ENCODE measurements around the gene GYG2. TPM values are rescaled to one million over a fixed set of nuclear protein-coding genes. Genes with fewer than 3 reads are reported as not detected.

The GYG2 gene
- polyA plus RNA-seq, 1 donor from 2014 or later: not detected

DNA sequence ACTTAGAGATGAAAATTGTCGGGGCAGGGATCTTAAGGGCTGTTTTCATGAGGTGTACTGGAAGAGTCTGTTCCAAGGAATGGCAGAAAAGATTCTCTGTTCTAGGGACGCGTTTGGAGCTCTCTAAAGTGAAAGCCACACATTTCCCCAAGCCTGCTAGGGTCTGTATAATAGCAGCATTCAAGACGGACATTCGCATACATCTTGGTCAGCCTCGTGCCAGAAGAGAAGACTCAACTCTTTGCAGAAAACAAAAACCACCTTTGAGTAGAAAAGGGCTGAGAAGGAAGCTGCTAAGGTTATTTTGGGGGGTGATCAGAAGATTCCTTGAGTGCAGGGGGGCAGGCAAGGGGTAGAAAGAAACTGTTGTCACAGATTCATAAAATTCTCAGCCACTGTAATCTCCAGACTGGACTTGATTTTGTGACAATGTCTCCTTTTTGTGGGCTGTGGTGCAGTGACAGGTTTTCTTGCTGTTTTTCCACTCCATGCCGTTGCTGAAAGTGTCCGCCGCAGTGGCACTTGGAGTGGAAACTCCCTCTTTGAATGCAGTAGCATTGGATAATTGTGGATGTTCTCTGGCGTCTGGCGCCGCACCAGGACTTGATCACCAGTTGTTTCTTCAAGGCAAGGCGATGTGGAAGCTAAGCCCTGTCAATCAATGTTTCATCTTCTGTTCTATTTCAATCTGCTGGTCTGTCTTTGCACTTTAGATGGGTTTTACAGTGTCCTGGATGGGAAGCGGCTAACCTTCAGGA lies 2.9 kb downstream of the GYG2 start:
- Mint-ChIP-seq H3K4me3 (no peak overlapping the region), H3K36me3 (no peaks in the 10 kb centered on the region), H3K9me3 (peaks cover 0 to 10% (median 0%) of the 10 kb centered on the region in 3 donors), H3K27ac (no peak overlapping the region), H3K4me1 (no peaks in the 10 kb centered on the region), H3K27me3 (peaks cover 8% of the 10 kb centered on the region)

DNA sequence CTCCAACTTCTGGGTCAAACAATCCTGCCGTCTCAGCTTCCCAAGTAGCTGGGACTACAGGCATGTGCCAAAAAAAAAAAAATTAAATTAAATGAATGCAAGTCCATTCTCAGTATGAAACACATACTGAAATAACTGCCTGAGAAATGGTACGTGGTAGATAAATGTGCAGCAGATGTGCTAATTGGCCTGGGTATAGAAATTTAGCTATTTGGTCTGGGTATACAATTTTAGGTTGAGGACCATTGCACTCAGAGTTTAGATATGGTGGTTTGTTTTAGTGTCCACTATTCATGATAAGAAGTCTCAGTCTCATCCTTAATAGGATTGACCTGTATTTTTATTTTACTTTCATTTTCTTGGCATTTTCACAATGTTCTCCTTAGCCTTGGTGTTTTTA lies 9.2 kb downstream of the GYG2 start:
- Mint-ChIP-seq H3K36me3 (no peaks in the 10 kb centered on the region), H3K4me3 (no peak overlapping the region), H3K9me3 (peaks cover 8 to 23% (median 14%) of the 10 kb centered on the region in 3 donors), H3K27ac (no peak overlapping the region), H3K4me1 (no peaks in the 10 kb centered on the region), H3K27me3 (no peaks in the 10 kb centered on the region)

DNA sequence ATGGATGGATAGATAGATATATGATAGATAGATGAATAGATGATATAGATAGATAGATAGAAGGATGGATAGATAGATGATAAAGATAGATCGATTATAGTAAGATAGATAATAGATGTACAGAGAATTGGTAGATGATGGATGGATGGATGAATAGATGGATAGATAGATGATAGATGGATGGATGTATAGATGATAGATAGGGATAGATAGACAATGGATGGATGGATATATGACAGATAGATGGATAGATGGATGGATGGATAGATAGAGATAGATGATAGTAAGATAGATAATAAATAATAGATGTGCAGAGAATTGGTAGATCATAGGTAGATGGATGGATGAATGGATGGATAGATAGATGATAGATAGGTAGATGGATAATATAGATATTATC lies 12.2 kb downstream of the GYG2 start:
- Mint-ChIP-seq H3K4me3 (no peak overlapping the region), H3K9me3 (peaks cover 7 to 23% (median 8%) of the 10 kb centered on the region in 3 donors), H3K36me3 (no peaks in the 10 kb centered on the region)

DNA sequence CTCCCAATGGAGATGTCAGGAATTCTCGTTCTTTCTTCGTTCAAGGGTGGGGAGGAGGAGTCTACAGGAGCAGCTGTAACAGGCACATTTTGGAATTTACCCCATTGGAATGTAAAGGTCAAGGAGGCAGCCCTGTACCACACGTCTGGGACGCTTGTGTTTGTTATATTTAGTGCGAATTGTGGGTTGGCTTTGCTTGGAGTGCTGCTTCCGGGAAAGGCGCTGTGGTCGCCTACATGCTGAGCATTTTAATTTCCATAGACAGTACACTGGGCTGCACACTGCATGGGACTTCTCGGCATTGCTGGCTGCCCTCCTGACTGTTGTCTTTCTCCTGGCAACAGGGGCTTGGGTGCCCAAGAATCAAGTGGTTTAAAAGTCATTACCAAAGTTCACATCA lies 12.8 kb downstream of the GYG2 start:
- Mint-ChIP-seq H3K9me3 (peaks cover 4 to 23% (median 8%) of the 10 kb centered on the region in 3 donors), H3K27ac (no peak overlapping the region), H3K27me3 (no peaks in the 10 kb centered on the region), H3K4me3 (no peak overlapping the region), H3K36me3 (no peaks in the 10 kb centered on the region), H3K4me1 (no peaks in the 10 kb centered on the region)

More for the DNA sequence above, 12.2 kb downstream of the GYG2 start:
- H3K27me3 Mint-ChIP-seq: no peaks in the 10 kb centered on the region
- H3K27ac Mint-ChIP-seq: no peak overlapping the region
- H3K4me1 Mint-ChIP-seq: no peaks in the 10 kb centered on the region

DNA sequence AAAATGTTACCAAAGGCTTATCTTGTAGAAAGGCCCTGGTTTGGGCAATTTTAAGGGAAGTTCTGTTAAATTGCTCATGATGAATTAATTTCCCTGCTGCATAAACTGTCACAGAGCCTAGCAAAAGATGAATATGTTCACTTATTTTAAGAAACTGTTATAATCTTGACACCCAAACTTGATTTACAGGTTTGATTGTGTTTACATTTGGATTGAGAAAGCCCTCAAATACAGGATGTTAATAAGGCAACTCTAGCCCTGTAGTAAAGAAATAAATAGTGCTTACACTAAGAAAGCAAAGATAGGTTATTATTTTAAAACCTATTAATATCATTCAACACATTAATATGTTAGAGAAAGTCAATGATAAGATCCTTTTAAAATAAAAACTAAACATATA lies 18.3 kb downstream of the GYG2 start:
- peaks cover 1% of the 10 kb centered on the region for H3K36me3 Mint-ChIP-seq
- H3K27me3 Mint-ChIP-seq: peaks cover 2% of the 10 kb centered on the region
- H3K4me3 Mint-ChIP-seq: no peak overlapping the region
- H3K9me3 Mint-ChIP-seq: no peaks in the 10 kb centered on the region
- no peaks in the 10 kb centered on the region for H3K4me1 Mint-ChIP-seq
- no peak overlapping the region for H3K27ac Mint-ChIP-seq

DNA sequence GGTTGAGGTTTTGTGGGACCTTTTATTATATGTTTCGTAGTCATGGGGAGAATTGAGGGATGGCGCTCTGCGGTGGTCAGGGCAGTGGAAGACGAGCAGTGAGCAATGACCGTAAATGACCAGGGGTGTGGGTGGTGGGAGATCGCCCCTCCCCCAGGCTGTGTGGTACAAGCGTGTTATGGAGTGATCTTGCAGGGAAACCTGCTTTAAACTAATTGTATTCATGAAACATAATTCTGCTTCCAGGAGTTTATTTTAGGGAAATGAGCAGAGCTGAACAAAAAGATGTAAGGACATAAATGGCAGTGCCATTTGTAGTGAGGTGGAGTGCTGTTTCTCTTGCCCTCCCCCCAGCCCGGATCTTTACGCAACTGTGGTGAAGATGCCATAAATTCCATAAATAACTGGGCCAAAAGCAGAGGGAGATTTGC lies 20.2 kb downstream of the GYG2 start:
- no peaks in the 10 kb centered on the region for H3K4me1 Mint-ChIP-seq
- H3K27me3 Mint-ChIP-seq: peaks cover 2% of the 10 kb centered on the region
- peaks cover 0 to 2% (median 0%) of the 10 kb centered on the region in 3 donors for H3K9me3 Mint-ChIP-seq
- H3K4me3 Mint-ChIP-seq: no peak overlapping the region
- H3K36me3 Mint-ChIP-seq: peaks cover 1% of the 10 kb centered on the region
- H3K27ac Mint-ChIP-seq: no peak overlapping the region

DNA sequence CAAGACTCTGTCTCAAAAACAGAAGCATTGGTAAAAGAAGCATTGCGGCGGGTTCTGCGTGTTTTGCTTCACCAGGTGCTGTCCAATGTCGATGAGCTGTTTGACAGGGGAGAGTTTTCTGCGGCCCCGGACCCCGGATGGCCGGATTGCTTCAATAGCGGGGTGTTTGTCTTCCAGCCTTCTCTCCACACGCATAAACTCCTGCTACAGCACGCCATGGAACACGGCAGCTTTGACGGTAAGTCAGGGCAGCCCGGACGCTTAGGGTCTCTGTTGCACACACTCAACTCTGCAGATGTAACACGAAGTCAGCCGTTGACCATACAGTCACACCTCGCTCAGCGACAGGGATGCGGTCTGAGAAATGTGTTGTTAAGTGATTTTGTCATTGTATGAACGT lies 26.2 kb downstream of the GYG2 start:
- no peak overlapping the region for H3K4me3 Mint-ChIP-seq
- no peak overlapping the region for H3K27ac Mint-ChIP-seq
- H3K27me3 Mint-ChIP-seq: peaks cover 4% of the 10 kb centered on the region
- H3K4me1 Mint-ChIP-seq: no peaks in the 10 kb centered on the region
- peaks cover 0 to 3% (median 2%) of the 10 kb centered on the region in 3 donors for H3K9me3 Mint-ChIP-seq
- peaks cover 1% of the 10 kb centered on the region for H3K36me3 Mint-ChIP-seq

DNA sequence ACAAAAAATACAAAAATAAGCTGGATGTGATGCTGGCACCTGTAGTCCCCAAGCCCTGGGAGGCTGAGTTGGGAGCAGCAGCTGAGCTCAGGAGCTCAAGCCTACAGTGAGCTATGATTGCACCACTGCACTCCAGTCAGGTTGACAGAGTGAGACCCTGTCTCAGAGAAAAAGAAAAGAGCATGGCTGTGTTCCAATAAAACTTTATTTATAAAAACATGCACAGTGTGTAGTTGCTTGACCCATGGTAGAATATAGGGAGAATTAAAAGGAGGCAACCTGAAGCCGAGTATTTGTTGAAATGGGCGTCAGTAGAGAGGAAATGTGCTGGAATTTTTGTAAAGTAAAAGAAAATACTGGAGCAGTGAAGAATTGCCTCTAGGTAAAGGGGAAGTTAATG lies 27.0 kb downstream of the GYG2 start:
- no peak overlapping the region for H3K27ac Mint-ChIP-seq
- H3K36me3 Mint-ChIP-seq: no peaks in the 10 kb centered on the region
- H3K27me3 Mint-ChIP-seq: peaks cover 4% of the 10 kb centered on the region
- H3K4me3 Mint-ChIP-seq: no peak overlapping the region
- H3K4me1 Mint-ChIP-seq: no peaks in the 10 kb centered on the region
- peaks cover 0 to 3% (median 2%) of the 10 kb centered on the region in 3 donors for H3K9me3 Mint-ChIP-seq

DNA sequence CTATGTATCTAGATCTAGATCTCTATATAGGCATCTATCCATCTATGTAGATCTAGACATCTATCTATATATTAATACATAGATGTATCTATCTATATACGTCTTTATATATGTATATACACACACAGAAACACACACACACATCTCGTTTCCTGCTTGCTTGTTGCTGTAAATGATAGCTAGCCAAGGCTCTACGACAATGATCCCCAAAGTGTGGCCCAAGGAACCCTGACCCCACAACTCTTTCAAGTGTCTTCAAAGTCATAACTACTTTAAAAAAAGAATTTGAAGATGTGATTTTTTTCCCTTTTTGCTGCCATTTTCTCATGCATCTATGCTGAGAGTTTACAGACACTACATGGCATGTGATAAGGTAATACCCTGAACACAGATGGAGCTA lies 28.8 kb downstream of the GYG2 start:
- Mint-ChIP-seq H3K27ac (no peak overlapping the region), H3K9me3 (peaks cover 0 to 3% (median 2%) of the 10 kb centered on the region in 3 donors), H3K4me1 (no peaks in the 10 kb centered on the region), H3K36me3 (no peaks in the 10 kb centered on the region), H3K4me3 (no peak overlapping the region), H3K27me3 (peaks cover 3% of the 10 kb centered on the region)

DNA sequence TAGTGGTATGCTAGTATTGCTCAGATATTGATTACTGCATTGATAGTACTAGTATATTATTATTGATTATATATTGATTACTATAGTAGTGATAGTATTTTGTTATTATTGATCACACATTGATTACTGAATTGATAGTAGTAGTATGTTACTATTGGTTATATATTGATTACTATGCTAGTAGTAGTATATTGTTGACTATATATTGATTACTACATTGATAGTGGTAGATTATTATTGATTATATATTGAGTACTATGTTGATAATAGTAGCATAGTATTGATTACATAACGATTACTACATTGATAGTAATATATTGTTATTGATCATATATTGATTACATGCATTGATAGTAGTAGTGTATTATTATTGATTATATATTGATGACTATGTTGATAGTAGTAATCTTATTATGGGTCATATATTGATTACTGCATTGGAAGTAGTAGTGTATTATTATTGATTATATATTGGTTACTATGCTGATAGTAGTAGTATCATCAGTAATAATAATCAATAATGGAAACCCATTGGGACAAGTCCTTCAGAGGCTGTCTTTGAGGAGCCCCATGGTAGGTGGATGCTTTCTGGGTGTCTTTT lies 30.6 kb downstream of the GYG2 start:
- Mint-ChIP-seq H3K27ac (no peak overlapping the region), H3K27me3 (peaks cover 6% of the 10 kb centered on the region), H3K4me1 (no peaks in the 10 kb centered on the region), H3K4me3 (no peak overlapping the region), H3K9me3 (peaks cover 0 to 3% (median 0%) of the 10 kb centered on the region in 3 donors), H3K36me3 (no peaks in the 10 kb centered on the region)

DNA sequence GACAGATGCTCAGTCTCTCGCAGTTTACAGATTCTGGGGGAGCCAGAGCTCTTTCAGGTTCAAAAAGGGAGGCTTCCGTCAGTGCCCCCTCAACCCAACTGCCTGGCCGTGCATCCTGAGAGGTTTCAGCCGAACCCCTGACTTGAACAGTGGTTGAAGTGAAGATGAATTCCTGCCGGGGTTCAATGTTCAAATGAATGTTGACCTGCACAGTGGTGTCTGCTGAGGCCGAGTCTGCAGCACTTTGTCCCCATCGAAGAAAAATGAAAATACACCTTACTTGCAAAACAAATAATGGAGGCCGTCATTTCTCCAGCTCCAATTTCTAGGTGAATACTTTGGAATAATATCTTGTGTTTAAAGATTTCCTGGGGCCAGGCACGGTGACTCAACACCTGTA lies 33.7 kb downstream of the GYG2 start:
- H3K27me3 Mint-ChIP-seq: peaks cover 4% of the 10 kb centered on the region
- no peaks in the 10 kb centered on the region for H3K9me3 Mint-ChIP-seq
- no peak overlapping the region for H3K4me3 Mint-ChIP-seq
- H3K4me1 Mint-ChIP-seq: no peaks in the 10 kb centered on the region
- H3K36me3 Mint-ChIP-seq: no peaks in the 10 kb centered on the region
- no peak overlapping the region for H3K27ac Mint-ChIP-seq

DNA sequence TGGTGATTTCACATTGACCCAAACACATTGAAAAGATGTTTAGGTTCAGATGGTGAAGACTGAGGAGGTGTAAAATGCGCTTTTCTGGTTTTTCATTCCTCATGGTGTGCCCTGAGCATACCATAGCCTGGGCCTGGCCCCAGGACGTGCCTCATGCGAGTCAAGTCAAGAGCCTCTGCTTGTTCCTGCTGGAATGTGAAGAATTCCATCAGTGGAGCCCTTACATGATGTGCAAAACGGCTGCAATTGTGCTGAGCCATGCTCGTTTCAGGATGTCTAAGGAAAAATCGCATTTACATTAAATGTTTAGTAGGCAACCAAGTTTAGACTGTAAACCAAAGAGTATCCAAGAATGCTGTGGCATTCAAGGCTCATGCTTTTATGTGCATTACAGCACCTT lies 34.9 kb downstream of the GYG2 start:
- Mint-ChIP-seq H3K4me3 (no peak overlapping the region), H3K4me1 (no peaks in the 10 kb centered on the region), H3K36me3 (no peaks in the 10 kb centered on the region), H3K9me3 (no peaks in the 10 kb centered on the region), H3K27me3 (peaks cover 4% of the 10 kb centered on the region), H3K27ac (no peak overlapping the region)

DNA sequence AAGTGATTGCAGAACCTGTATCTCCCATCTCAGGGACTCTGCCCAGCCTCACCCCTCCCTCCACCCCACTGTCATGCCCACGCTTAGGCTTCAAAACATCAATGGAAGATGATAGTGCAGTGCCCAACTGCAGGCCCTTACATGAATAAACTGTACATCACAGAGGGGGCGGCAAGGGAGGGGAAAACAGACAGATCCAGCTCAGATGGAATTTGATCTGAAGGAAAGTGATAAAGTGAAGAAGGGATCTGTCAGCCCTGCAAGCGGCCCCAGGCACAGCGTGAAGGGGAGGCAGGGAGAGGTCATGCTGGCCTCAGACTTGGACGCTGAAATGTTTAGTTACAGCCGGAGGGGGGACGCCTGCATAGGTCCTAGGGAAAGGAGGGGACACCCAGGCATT lies 38.5 kb downstream of the GYG2 start:
- Mint-ChIP-seq H3K4me1 (no peaks in the 10 kb centered on the region), H3K27me3 (peaks cover 6% of the 10 kb centered on the region), H3K27ac (no peak overlapping the region), H3K4me3 (no peak overlapping the region), H3K36me3 (peaks cover 1% of the 10 kb centered on the region), H3K9me3 (peaks cover 0 to 6% (median 0%) of the 10 kb centered on the region in 3 donors)

DNA sequence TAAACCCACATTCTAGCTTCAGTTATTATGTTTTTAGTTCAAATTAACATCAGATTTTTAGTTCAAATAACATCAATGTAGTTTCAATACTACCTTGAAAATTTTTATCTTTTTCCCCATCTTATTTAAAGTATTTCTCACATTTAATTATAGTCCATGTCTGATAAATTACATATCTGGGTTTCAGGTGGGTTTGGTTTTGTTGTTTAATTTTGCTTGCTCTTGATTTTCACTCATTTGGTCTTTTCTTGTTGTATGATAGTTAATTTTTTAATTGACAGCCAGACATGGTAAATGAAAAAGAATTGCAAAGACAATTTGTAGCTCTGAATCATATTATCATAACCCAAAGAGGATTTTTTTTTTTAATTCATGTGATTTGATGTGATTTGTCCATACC lies 41.9 kb downstream of the GYG2 start:
- no peaks in the 10 kb centered on the region for H3K4me1 Mint-ChIP-seq
- peaks cover 0 to 6% (median 3%) of the 10 kb centered on the region in 3 donors for H3K9me3 Mint-ChIP-seq
- H3K36me3 Mint-ChIP-seq: peaks cover 1% of the 10 kb centered on the region
- no peak overlapping the region for H3K4me3 Mint-ChIP-seq
- H3K27ac Mint-ChIP-seq: no peak overlapping the region
- peaks cover 2% of the 10 kb centered on the region for H3K27me3 Mint-ChIP-seq

DNA sequence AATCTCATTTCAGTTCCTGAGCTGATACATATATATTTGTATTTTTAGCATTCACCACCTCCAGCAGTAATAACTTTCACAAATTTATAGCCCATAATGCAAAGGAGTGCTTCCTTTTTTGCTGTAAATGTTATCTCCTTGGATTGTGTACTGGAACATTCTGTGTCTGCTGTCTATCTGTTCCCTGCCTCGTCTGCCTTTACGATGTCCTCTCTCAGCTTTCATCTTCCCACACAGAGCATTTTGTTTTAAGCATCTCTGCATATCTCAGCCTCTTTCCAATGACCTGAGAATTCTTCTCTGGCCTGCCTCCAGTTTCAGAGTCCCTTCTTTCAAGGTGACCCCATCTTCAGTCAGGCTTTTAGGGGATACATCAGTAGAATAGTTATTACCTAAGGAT lies 43.1 kb downstream of the GYG2 start:
- Mint-ChIP-seq H3K27me3 (peaks cover 3% of the 10 kb centered on the region), H3K4me1 (no peaks in the 10 kb centered on the region), H3K9me3 (peaks cover 0 to 6% (median 3%) of the 10 kb centered on the region in 3 donors), H3K36me3 (peaks cover 1% of the 10 kb centered on the region), H3K27ac (peak overlapping the region in 1 of 3 donors; percentile 33), H3K4me3 (no peak overlapping the region)

All from IgD-negative memory B cell (primary cell).